ENCODE results near the gene DIP2C.
"Not testable (repeated sequence)": the region's sequence is repeated elsewhere in the genome, so short reads cannot be mapped to it uniquely, and the experiment has no call there.

The DIP2C gene

GRCh38 chr10:673492-673891, 16.0 kb downstream of the DIP2C start:
- no peak for DNase-seq

- no peak for DNase-seq
Measured at GRCh38 chr10:672992-673391, 16.5 kb downstream of the DIP2C start.

GRCh38 chr10:672203-672602, 17.3 kb downstream of the DIP2C start:
- DNase-seq, result no peak

GRCh38 chr10:670990-671389, 18.5 kb downstream of the DIP2C start:
- DNase-seq, result no peak

GRCh38 chr10:670038-670437, 19.4 kb downstream of the DIP2C start:
- DNase-seq, result no peak

GRCh38 chr10:668786-669485, 20.5 kb downstream of the DIP2C start:
- no peak for DNase-seq

DNA sequence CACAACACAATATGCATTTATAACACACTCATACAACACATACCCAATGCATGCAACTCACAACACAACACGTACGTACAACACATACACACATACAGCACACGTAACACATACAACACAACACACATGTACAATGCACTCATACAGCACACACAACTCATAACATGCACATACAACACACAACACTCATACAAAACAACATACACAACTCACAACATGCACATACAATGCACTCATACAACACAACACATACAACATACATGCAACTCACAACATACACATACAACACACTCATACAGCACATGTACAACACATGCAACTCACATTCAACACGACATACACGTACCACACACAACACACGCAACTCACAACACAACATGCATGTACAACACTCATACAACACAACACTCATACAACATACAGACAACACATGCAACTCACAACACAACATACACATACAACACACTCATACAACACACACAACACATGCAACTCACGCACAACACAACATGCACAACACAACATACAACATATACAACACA, 21.8 kb downstream of the DIP2C start:
- no peak for DNase-seq

- DNase-seq, result peak; percentile 29
Measured at GRCh38 chr10:667096-667495, 22.4 kb downstream of the DIP2C start.

- DNase-seq, result no peak
Measured at GRCh38 chr10:666237-667012, 23.0 kb downstream of the DIP2C start.

GRCh38 chr10:665579-666091, 23.8 kb downstream of the DIP2C start:
- DNase-seq, result no peak

DNA sequence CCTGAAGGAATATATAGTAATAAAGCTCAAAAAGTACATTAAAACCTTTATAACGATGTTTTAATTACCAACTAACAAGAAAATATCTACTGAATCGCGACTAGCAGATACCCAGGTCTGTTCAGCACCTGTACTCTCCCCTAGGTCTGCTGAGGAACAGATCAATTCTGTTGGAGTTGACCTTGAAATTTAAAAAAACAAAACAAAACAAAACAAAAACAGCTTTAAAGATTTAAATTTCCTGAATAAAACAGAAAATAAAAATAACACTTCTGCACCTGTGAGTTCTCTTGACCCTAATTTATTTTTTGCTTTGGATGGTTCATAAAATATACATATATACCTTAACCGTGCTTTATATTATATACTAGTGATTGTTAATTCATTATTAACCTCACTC, 24.6 kb downstream of the DIP2C start:
- DNase-seq, result no peak

- DNase-seq, result no peak
Measured at GRCh38 chr10:664301-664700, 25.2 kb downstream of the DIP2C start.

DNA sequence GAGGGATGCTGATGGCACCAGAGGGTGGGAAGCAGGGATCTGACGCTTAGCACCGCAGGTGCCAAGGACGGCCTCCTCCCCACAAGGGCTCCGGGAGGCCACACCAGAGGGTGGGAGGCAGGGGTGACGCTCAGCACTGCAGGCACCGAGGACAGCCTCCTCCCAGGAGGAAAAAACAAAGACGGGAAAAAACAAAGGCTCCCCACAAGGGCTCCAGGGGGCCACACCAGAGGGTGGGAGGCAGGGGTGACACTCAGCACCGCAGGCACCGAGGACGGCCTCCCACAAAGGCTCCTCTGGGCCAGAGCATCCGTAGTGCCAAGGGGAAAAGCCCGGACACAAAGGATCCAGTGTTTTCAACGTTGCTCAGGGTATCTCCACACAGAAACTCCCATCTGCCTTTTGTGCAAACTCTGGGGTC, 25.6 kb downstream of the DIP2C start:
- DNase-seq, result no peak

DNA sequence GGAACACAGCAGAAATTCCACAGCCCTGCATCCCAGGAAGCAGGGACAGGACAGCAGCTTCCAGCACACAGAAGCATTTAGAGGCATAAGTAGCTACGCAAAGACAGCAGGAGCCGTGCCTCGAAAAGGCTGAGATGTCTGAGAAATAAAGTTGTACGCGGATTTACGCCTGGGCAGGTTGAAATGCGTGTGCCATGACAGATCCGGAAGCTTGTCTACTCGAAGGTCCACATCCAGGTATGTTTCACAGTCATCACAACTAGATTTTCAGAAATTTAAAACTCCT, 26.1 kb downstream of the DIP2C start:
- DNase-seq, result no peak

DNA sequence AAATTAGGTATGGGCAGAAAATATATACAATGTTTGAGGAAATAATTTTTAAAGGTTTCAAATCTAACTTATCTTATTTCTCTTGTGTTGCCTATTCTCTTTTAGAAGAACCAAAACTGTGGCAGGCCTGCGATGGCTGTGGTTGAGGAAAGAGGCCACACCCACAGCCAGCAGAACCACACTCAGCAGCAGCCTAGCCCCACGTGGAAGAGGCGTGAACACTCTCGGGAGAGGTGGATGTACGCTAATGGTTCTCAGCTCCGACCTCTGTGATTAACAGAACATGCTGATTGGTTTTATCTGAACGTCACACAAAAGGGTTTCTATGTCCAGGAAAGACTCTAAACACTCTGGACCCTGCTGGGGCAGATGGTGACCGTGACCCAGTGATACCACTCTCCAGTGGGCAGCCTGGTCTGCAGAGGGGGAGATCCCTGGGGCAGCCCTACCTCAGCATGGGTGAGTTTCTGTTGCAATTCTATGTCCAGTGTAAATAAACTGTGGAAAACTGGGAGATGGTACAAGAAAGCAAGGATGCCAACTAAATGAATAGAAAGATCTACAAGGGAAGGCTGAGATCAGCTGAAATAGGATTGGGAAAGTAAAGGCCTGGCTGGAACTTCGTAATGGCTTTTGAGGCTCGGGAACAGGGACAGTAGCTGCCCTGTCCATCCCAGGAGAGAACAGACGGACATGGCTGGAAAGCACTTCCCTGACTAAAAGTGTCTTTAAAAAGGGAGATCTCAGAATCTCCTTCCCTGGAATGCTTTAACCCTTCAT, 26.6 kb downstream of the DIP2C start:
- DNase-seq, result no peak

DNA sequence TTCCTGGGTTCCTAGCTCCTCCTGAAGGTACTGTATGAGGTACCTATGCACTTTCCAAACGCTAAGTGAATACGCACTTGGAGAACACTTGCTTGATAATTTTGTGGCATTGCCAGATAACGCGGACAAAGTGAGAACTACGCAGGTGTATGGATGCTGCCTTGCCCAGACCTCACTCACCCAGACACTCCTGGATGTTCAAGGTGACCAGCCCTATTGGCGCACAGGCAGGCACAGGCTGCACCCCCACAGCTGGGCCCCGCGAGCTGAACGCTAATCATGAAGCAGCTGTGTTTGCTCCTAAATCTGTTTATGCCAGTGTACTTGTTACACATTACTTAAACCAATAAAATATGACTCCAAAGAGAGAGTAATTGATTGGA, 27.3 kb downstream of the DIP2C start:
- DNase-seq, result peak; percentile 33

DNA sequence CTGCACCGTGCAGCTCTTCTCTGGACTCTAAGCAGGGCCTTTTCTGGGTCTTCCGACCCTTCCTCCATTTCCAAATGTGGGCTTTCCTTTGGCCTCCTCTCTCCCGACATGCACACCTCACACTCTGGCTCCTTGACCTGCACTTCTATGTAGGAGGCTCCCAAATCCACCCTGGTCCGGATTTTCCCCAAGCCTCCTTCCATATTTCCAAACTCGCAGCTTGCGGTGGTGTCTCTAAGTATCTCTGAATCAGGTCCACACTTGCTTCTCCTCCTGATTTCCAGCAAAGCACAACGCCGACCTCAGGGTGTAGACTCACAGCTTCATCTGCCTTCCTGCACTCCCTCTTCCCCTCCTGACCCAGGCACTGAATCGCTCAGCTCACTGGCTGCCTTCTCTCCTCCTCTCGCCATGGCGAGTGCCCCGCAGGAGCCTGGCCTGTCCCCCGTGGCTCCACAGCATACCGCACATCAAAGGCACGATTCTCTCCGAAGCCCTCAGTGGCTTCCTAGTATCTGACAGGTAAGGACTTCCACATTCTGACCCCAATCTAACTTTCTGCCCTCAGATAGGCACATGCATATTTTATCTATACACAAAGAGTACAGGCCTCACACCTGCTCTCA, 27.8 kb downstream of the DIP2C start:
- DNase-seq, result no peak

DNA sequence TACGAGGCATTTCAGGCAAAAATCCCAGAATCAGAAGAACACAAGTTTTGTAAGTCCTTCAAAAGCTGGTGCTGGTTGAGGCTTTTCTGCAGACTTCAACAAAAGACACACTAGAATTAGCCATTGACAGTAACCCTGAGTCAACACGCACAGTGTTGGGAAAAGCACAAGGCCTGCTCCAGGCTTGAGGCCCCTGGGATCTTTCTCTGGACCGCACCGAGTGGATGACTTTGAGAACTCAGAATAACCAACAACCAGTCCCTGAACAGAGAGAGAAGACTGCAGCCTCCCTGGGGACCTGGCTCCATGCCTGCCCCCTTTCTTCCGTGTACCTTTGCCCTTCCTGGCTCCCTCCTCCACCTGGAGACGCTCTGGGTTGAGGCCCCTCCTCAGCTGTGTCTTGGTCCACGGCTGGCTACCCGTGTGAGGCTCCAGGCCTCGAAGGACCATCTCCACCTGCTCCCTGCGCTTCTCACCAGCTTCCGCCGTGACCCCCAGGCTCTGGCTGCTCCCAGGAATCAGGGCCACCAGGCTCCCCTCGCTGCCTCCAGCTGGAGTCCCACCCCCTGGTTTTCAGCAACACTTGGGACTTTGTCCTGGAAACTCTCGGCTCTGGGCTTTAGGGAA, 28.4 kb downstream of the DIP2C start:
- DNase-seq, result no peak

GRCh38 chr10:660413-660969, 29.0 kb downstream of the DIP2C start:
- no peak for DNase-seq

DNA sequence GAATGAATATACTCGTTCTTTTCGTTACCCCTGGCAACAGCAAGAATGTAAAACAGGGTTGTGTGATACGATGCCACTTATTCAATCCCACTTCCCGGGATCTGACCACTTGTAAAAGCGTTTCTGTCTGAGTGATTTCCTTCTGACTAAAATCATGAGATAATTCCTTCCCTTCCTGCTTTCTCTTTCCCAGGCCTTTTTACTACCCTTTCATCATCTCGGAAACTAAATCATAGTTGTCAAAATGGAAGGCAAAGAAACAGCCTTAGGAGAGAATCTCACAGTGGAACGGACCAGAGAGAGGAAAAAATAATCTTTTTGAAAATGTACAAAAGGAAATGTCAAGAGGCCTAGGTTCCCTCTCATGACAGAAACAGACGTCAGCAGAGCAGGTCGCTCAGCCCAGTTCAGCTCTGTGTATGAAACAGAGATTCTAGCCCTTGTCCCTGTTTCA, 29.8 kb downstream of the DIP2C start:
- no peak for DNase-seq

- DNase-seq, result not testable (repeated sequence)
Measured at GRCh38 chr10:657816-658350, 31.6 kb downstream of the DIP2C start.

DNA sequence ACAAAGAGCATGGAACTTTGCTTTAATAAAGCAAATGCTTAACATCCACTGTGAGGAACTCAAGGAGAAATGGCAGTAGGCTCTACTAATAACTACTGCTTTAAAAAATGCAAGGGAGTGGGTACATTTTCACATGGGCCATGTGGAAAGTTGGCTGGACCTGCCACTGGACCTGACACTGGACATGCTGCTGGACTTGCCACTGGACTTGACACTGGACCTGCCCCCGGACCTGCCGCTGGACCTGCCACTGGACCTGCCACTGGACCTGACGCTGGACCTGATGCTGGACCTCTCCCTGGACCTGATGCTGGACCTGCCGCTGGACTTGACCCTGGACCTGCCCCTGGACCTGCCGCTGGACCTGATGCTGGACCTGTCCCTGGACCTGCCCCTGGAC, 32.6 kb downstream of the DIP2C start:
- DNase-seq, result no peak
